ENCODE data around the gene C1orf21.

Gene C1orf21

GRCh38 chr1:184457500-184457899, 70.7 kb downstream of the C1orf21 start:
- no peaks in the 10 kb centered on the region for H3K79me2 ChIP-seq (ENCODE audit: insufficient read depth, low read length)
- H4K20me1 ChIP-seq (ENCODE audit: insufficient read depth, low read length, poor library complexity, severe bottlenecking), result no peaks in the 10 kb centered on the region
- TF ChIP-seq EZH2phosphoT487 (IDR thresholded peaks at IDR 0.05; ENCODE audit: borderline replicate concordance) (no peak), CTCF (conservative IDR thresholded peaks at IDR 0.05; ENCODE audit: low read length) (no peak)
- H3K9me2 ChIP-seq (replicated peaks; ENCODE audit: low read depth, low read length), result no peaks in the 10 kb centered on the region
- no peaks in the 10 kb centered on the region for H3K36me3 ChIP-seq (ENCODE audit: insufficient read depth, low read length)
- no peaks in the 10 kb centered on the region for H3K9me3 ChIP-seq (ENCODE audit: insufficient read depth, low read depth, low read length)
- H3K4me2 ChIP-seq (ENCODE audit: low read depth, low read length, poor library complexity, severe bottlenecking), result no peak overlapping the region
- H2AFZ ChIP-seq (ENCODE audit: low read length), result no peak overlapping the region
- no peak overlapping the region for H3K4me3 ChIP-seq (ENCODE audit: low read length, poor library complexity, severe bottlenecking)
- H3K4me1 ChIP-seq (ENCODE audit: insufficient read depth, low read length, poor library complexity, severe bottlenecking), result peaks cover 7% of the 10 kb centered on the region
- H3K27me3 ChIP-seq (ENCODE audit: insufficient read depth, low read length, poor library complexity, severe bottlenecking), result no peaks in the 10 kb centered on the region
- no peaks in the 10 kb centered on the region for H3F3A ChIP-seq (ENCODE audit: low read depth)
- no peak overlapping the region for H3K9ac ChIP-seq (ENCODE audit: low read depth, low read length, poor library complexity, severe bottlenecking)

- Histone ChIP-seq H3K4me2 (ENCODE audit: low read depth, low read length, poor library complexity, severe bottlenecking) (no peak overlapping the region), H3K4me1 (ENCODE audit: insufficient read depth, low read length, poor library complexity, severe bottlenecking) (no peaks in the 10 kb centered on the region), H3K9ac (ENCODE audit: low read depth, low read length, poor library complexity, severe bottlenecking) (no peak overlapping the region)
These were observed 74.5 kb downstream of the C1orf21 start for GRCh38 chr1:184461321-184461720.

GRCh38 chr1:184462155-184462554, 75.3 kb downstream of the C1orf21 start:
- TF ChIP-seq EZH2phosphoT487 (IDR thresholded peaks at IDR 0.05; ENCODE audit: borderline replicate concordance) (no peak), CTCF (conservative IDR thresholded peaks at IDR 0.05; ENCODE audit: low read length) (no peak)
- H3K27me3 ChIP-seq (ENCODE audit: insufficient read depth, low read length, poor library complexity, severe bottlenecking), result no peaks in the 10 kb centered on the region
- H3K36me3 ChIP-seq (ENCODE audit: insufficient read depth, low read length), result no peaks in the 10 kb centered on the region
- H2AFZ ChIP-seq (ENCODE audit: low read length), result no peak overlapping the region
- H3K9me2 ChIP-seq (replicated peaks; ENCODE audit: low read depth, low read length), result no peaks in the 10 kb centered on the region
- H3K4me1 ChIP-seq (ENCODE audit: insufficient read depth, low read length, poor library complexity, severe bottlenecking), result no peaks in the 10 kb centered on the region
- H3K4me2 ChIP-seq (ENCODE audit: low read depth, low read length, poor library complexity, severe bottlenecking), result no peak overlapping the region
- no peaks in the 10 kb centered on the region for H3F3A ChIP-seq (ENCODE audit: low read depth)
- no peaks in the 10 kb centered on the region for H4K20me1 ChIP-seq (ENCODE audit: insufficient read depth, low read length, poor library complexity, severe bottlenecking)
- no peaks in the 10 kb centered on the region for H3K79me2 ChIP-seq (ENCODE audit: insufficient read depth, low read length)
- H3K9me3 ChIP-seq (ENCODE audit: insufficient read depth, low read depth, low read length), result no peaks in the 10 kb centered on the region
- no peak overlapping the region for H3K4me3 ChIP-seq (ENCODE audit: low read length, poor library complexity, severe bottlenecking)
- H3K9ac ChIP-seq (ENCODE audit: low read depth, low read length, poor library complexity, severe bottlenecking), result no peak overlapping the region

More at GRCh38 chr1:184461321-184461720, 74.5 kb downstream of the C1orf21 start:
- Histone ChIP-seq H3K9me2 (replicated peaks; ENCODE audit: low read depth, low read length) (no peaks in the 10 kb centered on the region), H3F3A (ENCODE audit: low read depth) (no peaks in the 10 kb centered on the region), H4K20me1 (ENCODE audit: insufficient read depth, low read length, poor library complexity, severe bottlenecking) (no peaks in the 10 kb centered on the region), H3K79me2 (ENCODE audit: insufficient read depth, low read length) (no peaks in the 10 kb centered on the region), H2AFZ (ENCODE audit: low read length) (no peak overlapping the region), H3K27me3 (ENCODE audit: insufficient read depth, low read length, poor library complexity, severe bottlenecking) (no peaks in the 10 kb centered on the region), H3K36me3 (ENCODE audit: insufficient read depth, low read length) (no peaks in the 10 kb centered on the region), H3K9me3 (ENCODE audit: insufficient read depth, low read depth, low read length) (no peaks in the 10 kb centered on the region), H3K4me3 (ENCODE audit: low read length, poor library complexity, severe bottlenecking) (no peak overlapping the region)
- TF ChIP-seq EZH2phosphoT487 (IDR thresholded peaks at IDR 0.05; ENCODE audit: borderline replicate concordance) (no peak), CTCF (conservative IDR thresholded peaks at IDR 0.05; ENCODE audit: low read length) (no peak)
